HG03108 (cell line): ENCODE data around the gene PRR23E.

Source experiments
- ATAC-seq: cut with Tn5 transposase; IDR thresholded peaks from one replicate; pipeline ENCODE4 v1.9.1; 2021; ENCODE audit warnings: moderate library complexity; ENCODE audit not compliant: unreplicated experiment

The PRR23E gene, protein sequence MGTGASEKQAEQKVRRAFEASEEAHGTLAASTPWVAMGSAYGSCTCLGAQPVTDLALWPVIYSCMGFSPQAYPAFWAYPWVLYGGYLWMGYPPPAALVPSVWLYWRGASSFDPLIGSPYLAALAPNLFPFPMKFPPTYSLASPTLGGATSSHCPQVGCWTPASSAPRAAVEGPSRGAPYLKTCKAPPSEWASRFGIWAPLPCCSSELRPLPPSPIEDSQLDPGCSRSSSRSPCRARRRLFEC

DNA sequence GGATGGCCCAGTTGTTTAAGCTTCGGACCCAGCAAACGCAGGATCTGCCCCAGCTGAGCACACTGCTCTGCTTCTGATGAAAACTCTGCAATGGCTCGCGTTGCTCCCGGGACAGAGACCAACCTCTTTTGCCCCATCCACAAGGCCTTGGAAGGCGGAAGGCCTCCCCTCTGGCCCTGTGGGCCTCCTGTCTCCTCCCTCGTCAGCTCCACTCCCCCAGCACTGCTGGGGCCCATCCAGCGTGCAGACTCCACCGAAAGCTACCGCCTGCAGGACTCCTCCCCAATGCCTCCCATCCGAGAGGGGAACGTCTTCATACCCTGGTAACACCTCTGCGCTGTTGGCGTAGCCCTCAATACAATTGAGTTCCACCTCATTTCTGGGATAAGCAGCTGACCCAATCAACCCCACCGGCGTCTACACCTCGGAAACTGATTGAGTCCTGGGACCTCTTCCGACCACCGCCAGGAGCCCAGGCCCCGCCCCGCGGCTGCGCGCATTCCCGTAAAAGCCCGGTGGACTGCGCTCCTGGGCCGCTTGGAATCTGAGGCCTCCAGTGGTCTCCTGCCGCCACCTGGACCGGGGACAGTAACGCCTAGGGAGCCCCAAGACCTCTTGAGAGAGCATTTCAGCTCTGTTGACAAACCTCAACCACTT is at the start of gene PRR23E:
PRR23E (plus strand) TSS at position 556 of the 657 bp plus-strand sequence. CDS start 3,555 bp downstream, outside the sequence.
- no peak for ATAC-seq

DNA sequence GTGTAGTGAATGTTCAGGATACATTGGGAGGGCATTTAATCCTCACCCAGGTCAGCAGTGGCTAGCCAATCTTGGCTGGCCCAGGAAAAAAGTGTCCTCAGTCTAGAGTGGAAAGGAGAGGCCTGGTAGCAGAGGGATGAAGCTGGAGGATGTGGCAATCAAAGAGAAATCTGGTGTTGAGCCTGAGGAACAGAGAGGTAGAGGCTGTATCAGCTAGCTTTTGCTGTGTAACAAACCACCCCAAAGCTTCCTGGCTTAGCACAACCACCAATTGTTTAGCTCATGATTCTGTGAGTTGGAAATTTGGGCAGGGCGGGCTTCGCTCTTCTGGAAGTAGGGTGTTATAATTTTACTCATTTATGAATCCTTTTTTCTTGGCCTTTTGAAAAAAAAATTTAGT is 49.8 kb upstream of the PRR23E start:
- ATAC-seq = no peak

DNA sequence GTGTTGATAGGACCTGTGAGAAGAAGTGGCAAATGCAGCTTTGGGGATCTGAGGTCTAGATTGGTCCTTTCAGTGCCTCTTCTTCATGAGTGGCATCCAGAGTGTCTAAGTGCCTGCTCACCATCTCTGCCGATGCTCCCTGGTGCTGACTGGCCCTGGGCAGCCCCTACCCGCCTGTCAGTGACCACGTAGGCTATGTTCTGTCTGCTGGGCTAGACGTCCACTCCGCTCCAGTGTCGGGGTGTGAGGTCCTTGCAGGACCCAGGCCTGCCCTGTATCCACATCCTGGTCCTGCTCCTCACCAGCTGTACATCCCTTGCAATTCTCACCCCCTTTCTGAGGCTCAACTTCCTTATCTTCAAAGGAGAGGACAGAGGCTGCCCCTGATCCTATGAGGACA is 48.3 kb upstream of the PRR23E start:
- ATAC-seq = no peak

DNA sequence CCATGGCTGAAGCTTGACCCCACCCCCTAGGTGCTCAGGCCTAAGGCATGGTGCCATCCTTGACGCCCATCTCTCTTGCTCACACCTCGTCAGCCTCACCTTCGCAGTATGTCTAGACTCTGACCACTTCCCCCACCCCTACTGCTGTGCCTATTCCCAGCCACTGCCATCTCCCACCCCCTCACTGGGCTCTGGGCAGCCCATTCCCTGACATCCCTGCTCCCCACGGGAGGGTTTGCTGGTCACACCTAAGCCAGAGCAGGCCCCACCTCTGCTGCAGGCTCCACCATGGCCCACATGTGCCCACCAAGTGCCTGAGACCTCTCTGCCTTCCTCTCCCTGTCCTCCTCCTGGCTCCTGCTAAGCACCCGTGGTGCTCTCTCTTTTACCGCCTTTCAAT is 47.7 kb upstream of the PRR23E start:
- ATAC-seq = no peak

GRCh38 chr3:127147291-127147885 is 45.5 kb upstream of the PRR23E start:
- ATAC-seq = no peak

GRCh38 chr3:127149621-127150310 is 43.2 kb upstream of the PRR23E start:
- ATAC-seq = no peak

- ATAC-seq = no peak
Observed at GRCh38 chr3:127150513-127151250, 42.2 kb upstream of the PRR23E start.

GRCh38 chr3:127151251-127151564 is 41.7 kb upstream of the PRR23E start:
- no peak for ATAC-seq

- ATAC-seq = no peak
Observed at GRCh38 chr3:127151992-127152650, 40.8 kb upstream of the PRR23E start.

DNA sequence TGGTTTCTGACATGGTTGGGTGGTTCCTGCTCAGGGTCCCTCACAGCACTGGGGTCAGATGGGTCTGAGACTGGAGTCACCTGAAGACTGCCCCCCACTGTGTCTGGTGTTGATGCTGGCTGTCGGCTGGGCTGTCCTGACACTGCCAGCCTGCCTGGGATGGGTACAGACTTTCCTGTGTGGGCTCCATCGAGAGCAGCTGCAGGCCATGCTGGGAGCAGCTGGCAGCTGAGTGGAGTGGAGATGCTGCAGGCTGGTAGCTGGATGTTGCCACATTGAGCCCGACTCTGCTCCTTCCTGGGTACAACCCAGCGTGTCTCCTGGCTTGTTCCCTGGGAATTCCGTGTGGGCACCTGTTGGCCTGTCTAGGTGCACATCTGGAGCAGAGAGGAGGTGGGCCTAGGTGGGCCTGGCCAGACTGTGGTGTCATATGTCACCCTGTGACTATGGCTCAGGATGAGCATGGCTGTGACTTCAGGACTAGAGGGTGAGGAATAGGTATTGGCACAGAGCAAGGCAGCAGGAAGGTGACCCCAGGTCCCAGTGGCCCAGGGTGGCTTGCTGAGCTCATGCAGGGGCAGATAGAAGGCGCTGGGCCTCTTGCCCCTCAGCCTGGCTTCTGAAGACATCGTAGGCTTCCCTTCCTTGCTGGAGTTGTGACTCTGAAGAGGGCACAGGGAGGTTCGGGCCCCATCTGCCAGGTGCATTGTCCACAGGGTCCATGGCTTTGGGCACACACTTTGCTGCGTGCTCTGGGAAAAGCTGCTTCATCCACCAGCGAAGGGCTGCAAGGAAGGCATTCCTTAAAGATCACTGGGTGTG is 40.0 kb upstream of the PRR23E start:
- no peak for ATAC-seq

- no peak for ATAC-seq
Observed at GRCh38 chr3:127153506-127153815, 39.5 kb upstream of the PRR23E start.

DNA sequence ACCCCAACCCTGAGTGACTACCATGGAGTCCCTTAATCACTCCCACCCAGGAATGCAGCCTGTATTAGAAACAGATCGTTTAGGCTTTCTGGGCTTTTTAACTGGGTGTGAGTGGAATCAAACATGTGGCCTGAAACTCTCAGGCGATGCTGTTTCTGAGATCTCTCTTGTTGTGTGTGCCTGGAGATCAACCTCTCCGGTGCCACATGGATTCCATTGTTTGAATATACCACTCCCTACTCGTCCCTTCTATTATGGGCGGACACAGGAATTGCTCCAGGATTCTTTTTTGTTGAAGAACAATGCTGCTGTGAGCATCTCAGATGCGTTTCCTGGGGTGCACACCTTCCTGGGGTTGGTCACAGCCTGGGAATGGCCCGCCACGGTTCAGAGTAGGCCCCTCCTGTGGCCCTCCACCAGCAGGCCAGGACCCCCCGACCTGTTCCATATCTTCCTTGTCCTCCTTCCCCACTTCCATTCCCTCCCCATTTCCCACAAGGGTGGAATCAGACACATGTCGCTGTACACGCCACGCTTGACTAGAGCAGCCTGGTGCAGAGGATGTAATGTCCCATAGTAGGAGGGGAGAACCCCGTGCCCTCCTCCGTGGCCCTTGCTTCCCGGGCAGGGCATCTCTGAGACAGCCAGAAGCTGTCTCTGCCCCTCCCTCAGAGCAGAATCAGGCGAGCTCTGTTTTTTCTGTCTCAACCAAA is 36.4 kb upstream of the PRR23E start:
- ATAC-seq = no peak

- no peak for ATAC-seq
Observed at GRCh38 chr3:127157171-127157828, 35.6 kb upstream of the PRR23E start.

DNA sequence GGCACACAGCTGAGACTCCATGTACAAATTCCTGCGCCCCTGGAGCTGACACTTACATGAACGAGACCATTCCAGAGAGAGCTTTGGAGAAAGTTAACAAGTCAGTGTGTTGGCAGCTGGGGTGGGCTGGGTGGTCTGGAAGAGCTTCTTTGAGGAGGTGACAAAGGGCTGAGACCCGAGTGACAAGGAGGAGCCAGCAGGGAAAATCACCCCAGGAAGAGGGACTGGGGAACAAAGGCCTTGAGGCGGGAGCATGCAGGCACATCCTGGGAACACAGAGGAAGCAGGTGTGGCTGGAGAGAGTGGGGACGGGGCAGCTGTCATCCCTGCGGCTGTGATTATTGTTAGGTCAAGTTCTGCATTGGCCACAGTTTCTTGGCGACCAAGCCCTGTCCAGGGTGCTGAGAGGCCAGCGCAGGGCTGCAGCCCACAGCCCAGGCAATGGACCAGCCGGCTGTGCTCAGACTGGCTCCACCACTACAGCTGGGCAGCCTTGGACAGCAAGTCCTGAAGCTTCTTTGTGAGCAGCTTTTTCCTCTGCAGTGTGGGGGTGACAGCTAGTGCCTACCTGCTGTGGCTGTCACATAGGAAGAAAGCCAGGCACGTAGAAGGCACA is 34.2 kb upstream of the PRR23E start:
- no peak for ATAC-seq

DNA sequence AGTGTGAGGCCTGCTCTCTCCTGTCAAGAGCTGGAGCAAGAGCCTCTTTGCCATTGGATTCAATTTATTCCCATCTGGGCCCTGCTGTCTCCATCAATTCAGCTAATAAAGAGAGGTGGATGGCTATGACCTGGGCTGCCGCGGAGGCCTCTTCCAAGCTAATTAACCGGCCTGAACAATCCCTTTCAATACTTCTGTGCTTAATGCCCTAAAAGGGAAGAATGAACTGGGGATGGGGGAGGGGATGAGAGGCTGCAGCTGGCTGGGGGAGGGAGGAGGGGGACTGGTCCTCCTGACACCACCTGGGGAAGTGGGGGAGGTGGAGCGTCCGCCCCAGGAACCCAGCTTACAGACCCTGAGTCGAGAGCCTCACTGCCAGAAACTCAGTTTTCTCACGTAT is 33.4 kb upstream of the PRR23E start:
- ATAC-seq = no peak

DNA sequence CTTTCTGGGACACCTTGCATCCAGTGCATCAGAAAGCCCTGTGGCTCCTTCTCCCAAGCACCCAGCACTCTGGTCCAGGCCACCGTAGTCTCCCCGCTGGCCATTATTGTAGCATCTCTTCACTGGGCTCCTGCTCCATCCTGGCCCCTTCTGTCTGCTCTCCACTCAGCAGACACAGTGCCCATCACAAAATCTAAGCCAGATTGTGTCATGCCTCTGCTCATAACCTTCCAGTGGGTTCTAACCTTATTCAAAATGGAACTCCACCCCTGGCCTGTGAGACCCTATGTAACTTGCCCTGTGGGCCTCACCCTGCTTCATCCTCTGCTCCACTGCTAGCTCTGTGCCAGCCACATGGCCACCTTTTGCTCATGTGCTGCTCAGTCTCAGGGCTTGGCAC is 31.7 kb upstream of the PRR23E start:
- ATAC-seq = no peak

DNA sequence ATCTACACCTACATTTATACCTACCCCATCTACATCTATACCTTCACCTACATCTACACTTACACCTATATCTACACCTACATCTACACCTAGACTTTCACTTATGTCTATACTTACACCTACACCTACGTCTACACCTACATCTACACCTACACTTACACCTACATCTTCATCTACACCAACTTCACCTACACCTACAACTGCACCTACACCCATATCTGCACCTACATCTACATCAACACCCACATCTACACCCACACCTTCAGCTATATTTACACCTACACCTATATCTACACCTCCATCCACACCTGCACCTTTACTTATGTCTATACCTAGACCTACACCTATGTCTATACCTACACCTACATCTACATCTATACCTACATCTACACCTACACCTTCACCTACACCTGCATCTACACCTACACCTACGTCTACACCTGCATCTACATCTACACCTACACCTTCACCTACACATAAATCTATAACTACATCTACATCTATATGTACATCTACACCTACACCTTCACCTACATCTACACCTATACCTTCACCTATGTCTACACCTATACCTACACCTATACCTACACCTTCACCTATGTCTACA is 30.9 kb upstream of the PRR23E start:
- no peak for ATAC-seq
